ENCODE results near the gene ALKBH7.
"Not testable (repeated sequence)": the region's sequence is repeated elsewhere in the genome, so short reads cannot be mapped to it uniquely, and the experiment has no call there.

Gene ALKBH7

DNA sequence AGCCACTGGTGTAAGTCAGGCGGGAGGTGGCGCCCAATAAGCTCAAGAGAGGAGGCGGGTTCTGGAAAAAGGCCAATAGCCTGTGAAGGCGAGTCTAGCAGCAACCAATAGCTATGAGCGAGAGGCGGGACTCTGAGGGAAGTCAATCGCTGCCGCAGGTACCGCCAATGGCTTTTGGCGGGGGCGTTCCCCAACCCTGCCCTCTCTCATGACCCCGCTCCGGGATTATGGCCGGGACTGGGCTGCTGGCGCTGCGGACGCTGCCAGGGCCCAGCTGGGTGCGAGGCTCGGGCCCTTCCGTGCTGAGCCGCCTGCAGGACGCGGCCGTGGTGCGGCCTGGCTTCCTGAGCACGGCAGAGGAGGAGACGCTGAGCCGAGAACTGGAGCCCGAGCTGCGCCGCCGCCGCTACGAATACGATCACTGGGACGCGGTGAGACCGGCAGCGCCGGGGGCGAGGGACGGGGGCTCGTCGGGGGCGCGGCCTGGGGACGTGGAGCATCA lies at the start of gene ALKBH7:
Gene ALKBH7 (plus strand): TSS at position 201 of the 502 bp plus-strand sequence. CDS start 27 bp downstream, at position 228.
- DNase-seq (ENCODE audit: low read depth in 2 of 2), result peak; percentile 89 to 95

- no peak for DNase-seq (ENCODE audit: low read depth in 2 of 2)
Observed at GRCh38 chr19:6324757-6325156, 47.8 kb upstream of the ALKBH7 start.

GRCh38 chr19:6325614-6326013 lies 47.0 kb upstream of the ALKBH7 start:
- DNase-seq (ENCODE audit: low read depth in 2 of 2), result no peak

- DNase-seq (ENCODE audit: low read depth in 2 of 2), result no peak
Observed at GRCh38 chr19:6326815-6327214, 45.8 kb upstream of the ALKBH7 start.

DNA sequence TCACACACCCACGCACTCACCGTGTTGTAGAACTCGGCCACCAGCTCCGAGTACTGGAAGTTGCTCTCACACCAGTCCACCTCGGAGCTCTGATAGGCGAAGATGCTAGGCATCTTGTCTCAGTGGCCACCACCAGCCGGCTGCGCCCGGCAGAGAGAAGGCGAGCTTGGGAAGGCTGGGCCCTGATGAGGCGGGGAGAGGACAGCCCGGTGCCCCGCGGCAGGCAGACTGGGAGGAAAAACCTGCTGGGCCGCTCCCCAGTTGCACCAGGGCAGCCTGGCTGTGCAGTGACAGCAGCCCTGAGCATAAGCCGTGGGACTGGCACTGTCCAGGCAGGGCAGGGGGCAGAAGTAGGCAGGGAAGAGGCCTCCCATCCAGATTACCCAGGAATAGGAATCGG lies 39.2 kb upstream of the ALKBH7 start, which contains the start of gene ACER1:
Gene ACER1 (minus strand): TSS at position 174 of the 400 bp plus-strand sequence. CDS start 61 bp downstream, at position 113.
- no peak for DNase-seq (ENCODE audit: low read depth in 2 of 2)

- DNase-seq (ENCODE audit: low read depth in 2 of 2), result no peak
Observed at GRCh38 chr19:6334490-6335285, 37.9 kb upstream of the ALKBH7 start.

DNA sequence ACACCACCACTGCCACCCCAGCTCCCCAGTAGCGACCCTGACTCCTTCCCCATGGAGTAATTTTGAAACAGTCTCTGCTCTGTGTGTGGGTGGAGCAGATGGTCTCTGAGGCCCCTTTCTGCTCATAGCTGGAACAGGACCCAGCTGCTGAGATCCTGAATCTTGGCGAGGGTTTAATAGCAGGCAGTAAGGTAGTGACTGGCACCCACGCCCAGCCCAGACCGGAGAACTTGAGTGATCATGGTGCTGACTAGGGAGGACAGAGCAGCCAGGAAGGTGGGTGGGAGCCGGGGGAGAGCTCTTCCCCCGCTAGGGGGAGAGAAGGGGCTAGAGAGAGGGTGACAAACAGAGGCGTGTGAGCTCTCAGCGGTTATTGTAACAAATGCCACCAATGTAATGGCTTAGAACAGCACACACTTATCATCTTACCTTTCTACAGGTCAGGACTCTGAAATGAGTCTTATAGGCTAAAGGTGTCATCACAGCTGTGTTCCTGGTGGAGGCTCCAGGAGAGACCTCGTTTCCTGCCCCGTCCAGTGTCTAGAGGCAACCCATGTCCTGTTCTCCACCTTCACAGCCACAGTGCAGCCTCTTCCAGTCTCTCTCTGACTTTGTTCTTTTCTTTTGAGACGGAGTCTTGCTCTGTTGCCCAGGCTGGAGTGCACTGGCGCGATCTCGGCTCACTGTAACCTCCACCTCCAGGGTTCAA lies 31.9 kb upstream of the ALKBH7 start:
- no peak for DNase-seq (ENCODE audit: low read depth in 2 of 2)

DNA sequence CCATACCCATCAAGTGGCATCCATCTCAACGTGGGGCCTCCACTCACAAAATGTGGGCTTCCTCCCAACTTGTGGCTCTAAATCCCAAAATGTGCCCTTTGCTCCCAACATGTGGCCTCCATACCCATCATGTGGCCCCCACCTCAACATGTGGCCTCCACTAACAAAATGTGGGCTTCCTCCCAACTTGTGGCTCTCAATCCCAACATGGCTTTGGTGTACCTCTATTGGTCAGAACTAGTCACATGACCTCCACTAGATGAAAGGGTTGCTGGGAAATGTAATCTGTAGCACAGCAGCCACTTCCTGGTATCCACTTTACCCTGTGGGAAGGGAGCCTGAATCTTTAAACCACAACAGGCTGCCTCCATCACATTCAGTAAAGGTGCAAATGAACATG lies 29.1 kb upstream of the ALKBH7 start:
- DNase-seq (ENCODE audit: low read depth in 2 of 2), result no peak

GRCh38 chr19:6349271-6349670 lies 23.3 kb upstream of the ALKBH7 start:
- not testable (repeated sequence) for DNase-seq (ENCODE audit: low read depth in 2 of 2)

DNA sequence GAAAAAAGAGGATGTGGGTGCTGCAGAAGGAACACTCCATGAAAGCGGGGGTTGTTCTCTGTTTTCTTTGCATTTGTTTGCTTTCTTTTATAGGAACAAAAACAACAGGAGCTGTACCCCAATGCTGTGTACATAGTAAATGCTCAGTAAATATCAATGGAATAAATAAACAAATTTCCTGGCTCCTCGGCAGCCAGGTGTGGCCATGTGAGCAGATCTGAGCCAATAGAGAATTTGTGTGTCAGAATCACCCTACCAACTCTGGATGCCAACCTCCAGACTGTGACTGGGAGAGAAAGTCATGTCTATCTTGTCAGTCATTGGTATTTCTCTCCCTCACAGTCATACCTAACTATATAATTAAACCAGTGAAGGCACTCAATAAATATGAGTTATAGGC lies 21.9 kb upstream of the ALKBH7 start:
- no peak for DNase-seq (ENCODE audit: low read depth in 2 of 2)

- no peak for DNase-seq (ENCODE audit: low read depth in 2 of 2)
Observed at GRCh38 chr19:6352381-6353165, 20.0 kb upstream of the ALKBH7 start.

GRCh38 chr19:6354098-6354674 lies 18.4 kb upstream of the ALKBH7 start:
- no peak for DNase-seq (ENCODE audit: low read depth in 2 of 2)

DNA sequence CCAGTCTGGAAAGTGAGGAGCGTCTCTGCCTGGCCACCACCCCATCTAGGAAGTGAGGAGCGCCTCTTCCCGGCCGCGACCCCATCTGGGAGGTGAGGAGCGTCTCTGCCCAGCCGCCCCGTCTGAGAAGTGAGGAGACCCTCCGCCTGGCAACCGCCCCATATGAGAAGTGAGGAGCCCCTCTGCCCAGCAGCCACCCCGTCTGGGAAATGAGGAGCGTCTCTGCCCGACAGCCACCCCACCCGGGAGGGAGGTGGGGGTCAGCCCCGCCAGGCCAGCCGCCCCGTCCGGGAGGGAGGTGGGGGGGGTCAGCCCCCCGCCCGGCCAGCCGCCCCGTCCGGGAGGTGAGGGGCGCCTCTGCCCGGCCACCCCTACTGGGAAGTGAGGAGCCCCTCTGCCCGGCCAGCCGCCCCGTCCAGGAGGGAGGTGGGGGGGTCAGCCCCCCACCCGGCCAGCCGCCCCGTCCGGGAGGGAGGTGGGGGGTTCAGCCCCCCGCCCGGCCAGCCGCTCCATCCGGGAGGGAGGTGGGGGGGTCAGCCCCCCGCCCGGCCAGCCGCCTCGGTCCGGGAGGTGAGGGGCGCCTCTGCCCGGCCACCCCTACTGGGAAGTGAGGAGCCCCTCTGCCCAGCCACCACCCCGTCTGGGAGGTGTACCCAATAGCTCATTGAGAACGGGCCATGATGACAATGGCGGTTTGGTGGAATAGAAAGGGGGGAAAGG lies 17.1 kb upstream of the ALKBH7 start:
- DNase-seq (ENCODE audit: low read depth in 2 of 2), result not testable (repeated sequence)

- no peak for DNase-seq (ENCODE audit: low read depth in 2 of 2)
Observed at GRCh38 chr19:6357174-6357573, 15.4 kb upstream of the ALKBH7 start.

GRCh38 chr19:6358003-6358402 lies 14.6 kb upstream of the ALKBH7 start:
- DNase-seq (ENCODE audit: low read depth in 2 of 2), result no peak

GRCh38 chr19:6359568-6360341 lies 12.8 kb upstream of the ALKBH7 start:
- no peak for DNase-seq (ENCODE audit: low read depth in 2 of 2)

GRCh38 chr19:6360445-6360844 lies 12.1 kb upstream of the ALKBH7 start:
- not testable (repeated sequence) for DNase-seq (ENCODE audit: low read depth in 2 of 2)

- DNase-seq (ENCODE audit: low read depth in 2 of 2), result not testable (repeated sequence)
Observed at GRCh38 chr19:6360857-6361216, 11.8 kb upstream of the ALKBH7 start.

- no peak for DNase-seq (ENCODE audit: low read depth in 2 of 2)
Observed at GRCh38 chr19:6362027-6362350, 10.6 kb upstream of the ALKBH7 start.

- DNase-seq (ENCODE audit: low read depth in 2 of 2), result no peak
Observed at GRCh38 chr19:6362351-6362801, 10.2 kb upstream of the ALKBH7 start.
